HL-60 (cell line): Measurements from ENCODE around the gene SLC16A12.

Experiments used
- DNase-seq, 2 experiments: peaks; one replicate each; pipeline ENCODE4 v3.0.0-alpha.2; 2010 to 2020; ENCODE audit warnings: low read depth in 1 of 2, low spot score in 1 of 2
- H3K27ac ChIP-seq: fragments of 250-450 bp; sonication (Bioruptor Pico); replicated peaks from 2 replicates; pipeline ENCODE4 v1.5.1; 2020; ENCODE audit warnings: mild to moderate bottlenecking, moderate library complexity
- H3K27me3 ChIP-seq: fragments of 250-450 bp; sonication (Bioruptor Pico); 2 replicates; pipeline ENCODE4 v1.5.1; 2021; ENCODE audit warnings: mild to moderate bottlenecking, moderate library complexity; ENCODE audit not compliant: insufficient read depth, poor library complexity, severe bottlenecking
- H3K4me3 ChIP-seq: replicated peaks from 2 replicates; pipeline ENCODE4 v1.5.1; 2011; ENCODE audit warnings: mild to moderate bottlenecking, control low read depth, low read length; ENCODE audit not compliant: insufficient read depth
- CTCF ChIP-seq: IDR thresholded peaks from one replicate; pipeline ENCODE4 v1.5.1; 2011; ENCODE audit warnings: low read length, control low read depth, inconsistent platforms; ENCODE audit not compliant: insufficient read depth
- GABPA ChIP-seq: IDR thresholded peaks from 2 replicates; pipeline ENCODE4 v1.6.1; 2012; ENCODE audit warnings: low read depth
- POLR2AphosphoS5 ChIP-seq: IDR thresholded peaks from 2 replicates; pipeline ENCODE4 v1.6.1; 2012; ENCODE audit warnings: low read depth
- REST ChIP-seq: IDR thresholded peaks from 2 replicates; pipeline ENCODE4 v1.6.1; 2012; ENCODE audit warnings: low read depth; ENCODE audit not compliant: insufficient replicate concordance
- SPI1 ChIP-seq: IDR thresholded peaks from 2 replicates; pipeline ENCODE4 v1.6.1; 2012; ENCODE audit warnings: low read depth, mild to moderate bottlenecking, borderline replicate concordance

Gene SLC16A12

GRCh38 chr10:89565180-89565579, 29.8 kb upstream of the SLC16A12 start:
- no peak for DNase-seq
- H3K4me3 ChIP-seq: no peak overlapping the region
- H3K27me3 ChIP-seq: peaks cover 10% of the 10 kb centered on the region
- no peak overlapping the region for H3K27ac ChIP-seq
- TF ChIP-seq POLR2AphosphoS5 (no peak), SPI1 (no peak), CTCF (no peak), REST (no peak), GABPA (no peak)

GRCh38 chr10:89563861-89564478, 28.6 kb upstream of the SLC16A12 start:
- peaks cover 10% of the 10 kb centered on the region for H3K27me3 ChIP-seq
- no peak for TF ChIP-seq SPI1
- no peak for TF ChIP-seq GABPA
- no peak for TF ChIP-seq POLR2AphosphoS5
- TF ChIP-seq REST: no peak
- TF ChIP-seq CTCF: peak; percentile 36
- peak; percentile 6 to 26 for DNase-seq
- H3K27ac ChIP-seq: no peak overlapping the region
- no peak overlapping the region for H3K4me3 ChIP-seq

GRCh38 chr10:89563311-89563710, 27.9 kb upstream of the SLC16A12 start:
- Histone ChIP-seq H3K27ac (no peak overlapping the region), H3K27me3 (peaks cover 10% of the 10 kb centered on the region), H3K4me3 (no peak overlapping the region)
- TF ChIP-seq SPI1 (no peak), GABPA (no peak), POLR2AphosphoS5 (no peak), CTCF (no peak), REST (no peak)
- no peak for DNase-seq
